Posterior cingulate gyrus (tissue), 11 donors: Measurements from ENCODE around the gene CCT7.
"Not testable (repeated sequence)": the region's sequence is repeated elsewhere in the genome, so short reads cannot be mapped to it uniquely, and the experiment has no call there.

Source experiments
- DNase-seq, 10 donors: peaks; one replicate each; pipeline versions ENCODE4 v3.0.0 to v3.0.0-alpha.2; 2020 to 2021; ENCODE audit warnings: mixed read lengths in 3 of 10
- intact Hi-C: fragments of 100-400 bp; cut with DNase I; formaldehyde crosslinking; loops from one replicate; pipeline ENCODE4 v1.15.1; 2023

CCT7 gene

DNA sequence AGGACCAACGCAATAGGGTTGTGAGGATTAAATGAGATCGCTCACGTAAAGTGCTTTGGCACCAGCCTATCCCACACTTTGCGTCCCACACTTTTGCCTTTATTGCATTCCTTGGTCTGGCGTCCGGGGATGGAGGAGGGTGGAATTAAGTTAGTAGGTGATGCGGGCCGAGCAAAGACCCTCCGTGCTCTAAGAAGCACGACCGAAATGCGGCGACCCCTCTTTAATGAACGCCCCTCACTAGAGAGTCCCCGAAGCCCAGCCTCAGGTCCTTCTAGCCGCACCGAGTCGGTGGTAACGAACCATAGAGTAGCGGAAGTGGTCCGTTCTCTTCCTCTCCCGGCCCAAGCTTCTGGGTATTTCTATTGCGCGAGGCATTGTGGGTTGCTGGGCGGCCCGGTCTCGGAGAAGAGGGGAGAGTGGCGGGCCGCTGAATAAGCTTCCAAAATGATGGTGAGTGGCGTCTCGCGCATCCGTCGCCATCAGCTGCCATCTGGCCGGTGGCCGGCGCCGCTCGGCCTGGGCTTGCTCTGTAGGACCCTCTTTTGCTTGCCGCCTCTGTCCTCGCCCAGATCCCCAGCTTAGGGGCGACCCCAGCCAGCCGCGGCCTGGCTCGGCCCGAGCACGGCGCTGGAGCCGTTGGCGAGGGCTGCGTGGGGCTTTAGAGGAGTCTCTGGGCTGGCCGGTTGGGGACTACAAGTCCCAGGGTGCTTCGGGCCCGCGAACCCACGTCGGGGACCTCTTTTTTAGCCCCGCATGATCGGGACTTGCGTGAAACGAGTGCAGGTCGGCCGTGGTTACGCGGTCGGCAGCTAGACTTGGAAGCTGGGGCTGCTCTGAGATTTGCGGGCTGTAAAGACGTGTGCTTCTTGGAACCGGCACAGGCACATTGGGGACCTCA is at the start of gene CCT7:
CCT7 (plus strand) TSS at position 377 of the 901 bp plus-strand sequence; CDS start at position 448, 71 bp downstream.
- intact Hi-C loops, result loop anchor here (2.0 to 10.0 kb wide), 3 partner anchors 19 to 501 kb away; partner anchors contain the start of genes ALMS1, SMYD5 and TPRKB
- DNase-seq, result peak; percentile 90 to 98 (median 92)

GRCh38 chr2:73185965-73186364 is 48.1 kb upstream of the CCT7 start:
- intact Hi-C loops, result no loop called here
- no peak for DNase-seq

- no peak for DNase-seq
- intact Hi-C loops, result no loop called here
Observed at GRCh38 chr2:73187549-73187948, 46.6 kb upstream of the CCT7 start.

DNA sequence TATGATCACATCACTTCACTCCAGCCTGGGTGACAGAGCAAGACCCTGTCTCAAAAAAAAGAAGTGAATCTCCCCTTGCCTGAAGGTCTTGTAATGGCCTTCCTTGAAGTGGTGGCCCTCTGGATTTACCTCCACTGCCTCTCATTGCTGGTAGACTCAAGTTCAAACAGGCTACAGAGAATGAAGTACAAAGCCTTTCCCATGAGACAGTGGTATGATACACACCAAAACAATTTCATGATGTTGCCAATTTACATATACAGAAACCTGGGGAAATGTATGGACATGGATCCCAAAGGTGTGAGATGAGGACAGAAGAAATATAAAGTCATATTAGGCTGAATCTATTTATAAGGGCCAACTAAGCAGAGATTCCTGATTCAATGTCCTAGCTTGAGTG is 36.5 kb upstream of the CCT7 start:
- intact Hi-C loops, result no loop called here
- no peak for DNase-seq

GRCh38 chr2:73200281-73200680 is 33.8 kb upstream of the CCT7 start:
- not testable (repeated sequence) for DNase-seq

DNA sequence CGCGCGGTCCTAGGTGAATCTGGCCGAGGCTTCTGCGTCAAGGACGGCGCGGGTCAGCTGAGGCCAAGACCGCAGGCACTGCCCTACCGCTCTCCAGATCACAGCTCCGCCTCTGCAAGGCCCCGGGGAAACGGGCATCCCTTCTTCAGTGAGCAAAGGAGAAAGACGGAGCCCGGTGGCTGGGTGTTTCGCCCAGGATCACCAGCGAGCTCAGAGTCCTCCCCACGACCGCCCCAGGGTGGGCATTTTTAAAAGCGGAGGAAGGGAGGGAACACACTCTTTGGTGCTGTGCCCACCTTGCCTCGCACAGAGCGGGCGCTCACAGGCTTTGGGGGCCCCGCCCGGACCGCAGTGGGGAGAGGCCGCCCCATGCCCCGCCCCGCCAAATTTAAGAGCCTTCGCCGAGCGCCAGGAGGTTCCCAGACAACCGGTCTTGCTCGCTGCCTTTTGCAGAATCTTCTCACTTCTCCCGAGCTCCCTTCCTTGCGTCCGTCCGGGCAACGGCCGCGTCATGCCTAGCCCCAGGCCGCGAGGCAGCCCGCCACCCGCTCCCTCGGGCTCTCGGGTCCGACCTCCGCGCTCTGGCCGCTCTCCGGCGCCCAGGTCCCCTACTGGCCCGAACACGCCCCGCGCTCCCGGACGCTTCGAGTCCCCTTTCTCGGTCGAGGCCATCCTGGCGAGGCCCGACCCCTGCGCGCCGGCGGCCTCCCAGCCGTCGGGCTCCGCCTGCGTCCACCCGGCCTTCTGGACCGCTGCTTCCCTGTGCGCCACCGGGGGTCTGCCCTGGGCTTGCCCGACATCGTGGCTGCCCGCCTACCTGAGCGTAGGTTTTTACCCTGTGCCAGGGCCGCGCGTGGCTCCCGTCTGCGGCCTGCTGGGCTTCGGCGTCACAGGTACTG is 31.7 kb upstream of the CCT7 start, which contains the start of gene NOTO:
NOTO (plus strand) TSS at position 419 of the 899 bp plus-strand sequence; CDS start at position 512, 93 bp downstream.
- intact Hi-C loops, result no loop called here
- no peak for DNase-seq

More at GRCh38 chr2:73200281-73200680, 33.8 kb upstream of the CCT7 start:
- intact Hi-C loops, result not testable (repeated sequence)

- no peak for DNase-seq
- intact Hi-C loops, result no loop called here
Observed at GRCh38 chr2:73203055-73203681, 30.9 kb upstream of the CCT7 start.

- intact Hi-C loops, result no loop called here
- no peak for DNase-seq
Observed at GRCh38 chr2:73205611-73206010, 28.5 kb upstream of the CCT7 start.

DNA sequence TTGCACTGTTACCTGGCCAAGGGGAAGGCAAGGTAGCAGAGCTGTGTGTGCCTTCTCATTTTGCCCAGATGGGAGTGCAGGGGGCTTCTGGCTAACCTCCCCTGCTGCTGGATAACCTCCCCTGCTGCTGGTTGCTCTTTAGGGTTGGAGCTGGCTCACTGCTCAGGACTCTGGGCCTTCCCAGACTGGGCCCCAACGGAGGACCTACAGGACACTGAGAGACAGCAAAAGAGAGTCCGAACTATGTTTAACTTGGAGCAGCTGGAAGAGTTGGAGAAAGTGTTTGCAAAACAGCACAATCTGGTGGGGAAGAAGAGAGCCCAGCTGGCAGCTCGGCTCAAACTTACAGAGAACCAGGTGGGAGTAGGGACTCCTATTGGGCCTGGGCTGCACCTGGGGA is 25.9 kb upstream of the CCT7 start:
- DNase-seq, result no peak
- intact Hi-C loops, result no loop called here

GRCh38 chr2:73210019-73210418 is 24.1 kb upstream of the CCT7 start:
- DNase-seq, result no peak
- intact Hi-C loops, result no loop called here

- intact Hi-C loops, result no loop called here
- DNase-seq, result no peak
Observed at GRCh38 chr2:73210696-73211095, 23.4 kb upstream of the CCT7 start.

GRCh38 chr2:73212098-73212447 is 22.0 kb upstream of the CCT7 start:
- peak in 1 of 10 donors; percentile 22 for DNase-seq

GRCh38 chr2:73212448-73213176 is 21.5 kb upstream of the CCT7 start:
- intact Hi-C loops, result no loop called here
- peak; percentile 36 to 95 (median 70) for DNase-seq

More at GRCh38 chr2:73212098-73212447, 22.0 kb upstream of the CCT7 start:
- intact Hi-C loops, result no loop called here

- intact Hi-C loops, result loop anchor here (2.0 kb wide), 1 partner anchor 18 kb away; the partner anchor contains the start of gene PRADC1
- peak; percentile 73 to 97 (median 82) for DNase-seq
Observed at GRCh38 chr2:73214120-73215035, 19.7 kb upstream of the CCT7 start, which contains the start of gene SMYD5. Gene SMYD5, plus strand, starts transcription at chr2:73214245. Its CDS starts 22 bp downstream, at chr2:73214267.

DNA sequence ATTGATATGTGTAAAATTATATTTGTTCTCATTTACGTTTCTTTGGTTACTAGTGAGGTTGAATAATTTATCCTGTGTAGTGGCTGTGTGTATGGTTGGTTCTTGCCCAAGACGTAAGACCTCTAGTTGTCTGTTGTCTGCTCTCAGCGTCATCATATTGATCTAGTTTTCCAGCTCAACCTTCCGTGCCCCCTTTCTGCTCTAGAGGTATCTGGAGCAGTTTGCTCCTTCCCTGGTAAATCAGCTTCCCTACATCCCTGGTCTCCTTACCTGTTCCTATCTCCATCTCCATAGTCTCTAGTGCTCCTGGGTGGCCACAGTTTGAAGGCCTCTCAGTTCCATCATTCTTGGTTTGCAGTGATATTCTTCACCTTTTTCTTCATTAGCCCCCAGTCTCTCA is 18.9 kb upstream of the CCT7 start:
- no peak for DNase-seq
- intact Hi-C loops, result loop anchor here (2.0 kb wide), 1 partner anchor 18 kb away; the partner anchor contains the start of gene PRADC1

DNA sequence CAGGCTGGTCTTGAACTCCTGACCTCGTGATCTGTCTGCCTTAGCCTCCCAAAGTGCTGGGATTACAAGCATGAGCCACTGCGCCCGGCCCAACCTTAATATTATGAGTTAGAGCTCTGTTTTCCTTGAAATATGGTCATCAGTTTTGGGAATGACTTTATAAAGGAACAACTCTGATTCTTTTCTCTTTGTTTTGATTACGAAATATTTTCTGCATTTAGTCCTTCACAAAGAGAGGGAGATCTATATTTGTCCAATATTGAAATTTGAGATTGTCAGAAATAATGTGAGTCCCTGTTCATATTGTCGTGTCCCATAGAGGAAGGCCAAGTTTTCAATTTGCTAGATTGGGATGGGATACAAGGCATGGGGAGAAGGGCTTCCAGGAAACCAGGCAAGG is 16.9 kb upstream of the CCT7 start:
- no peak for DNase-seq
- intact Hi-C loops, result no loop called here

DNA sequence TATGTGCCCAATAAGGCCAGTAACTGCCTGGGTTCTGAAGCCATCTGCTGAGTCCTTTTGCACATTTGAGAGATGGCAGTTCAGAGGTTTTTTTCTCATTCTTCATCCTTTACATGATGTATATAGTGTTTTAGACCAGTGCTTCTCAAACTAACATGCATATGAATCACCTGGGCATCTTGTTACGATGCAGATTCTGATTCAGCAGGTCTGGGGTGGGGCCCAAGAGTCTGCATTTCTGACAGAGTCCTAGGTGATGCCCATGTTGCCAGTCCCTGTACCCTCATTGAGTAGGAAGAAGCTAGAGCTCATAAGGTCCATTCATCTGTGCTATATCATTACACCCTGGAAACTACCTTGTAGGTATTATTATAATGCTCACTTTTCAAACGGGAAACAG is 16.3 kb upstream of the CCT7 start:
- intact Hi-C loops, result no loop called here

DNA sequence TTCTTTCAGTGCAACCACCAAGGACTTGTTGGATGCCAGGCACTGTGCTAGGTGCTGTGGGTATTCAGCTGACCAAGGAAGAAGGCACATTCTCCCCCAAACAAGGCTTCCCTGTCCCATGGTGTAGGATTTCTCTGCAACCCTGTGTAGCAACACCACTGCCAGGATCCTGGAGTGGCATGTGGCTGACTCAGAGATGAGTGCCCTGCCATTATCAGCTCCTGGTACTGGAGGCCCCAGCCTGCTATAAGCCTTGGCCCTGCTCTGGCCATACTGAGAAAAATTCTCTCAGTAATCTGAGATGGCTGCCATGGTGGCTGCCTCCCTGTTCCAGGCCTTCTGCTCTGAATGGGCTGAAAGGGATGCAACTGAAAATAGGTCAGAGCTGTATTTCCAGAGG is 15.8 kb upstream of the CCT7 start:
- intact Hi-C loops, result no loop called here
- DNase-seq, result peak in 1 of 10 donors; percentile 30

More for the DNA sequence above, 16.3 kb upstream of the CCT7 start:
- DNase-seq, result no peak
